A549 (cell line): Measurements from ENCODE around the gene ELOVL5.

ENCODE experiments used
- CTCF ChIP-seq: fragments of >200 bp; sonication (Bioruptor Twin); formaldehyde crosslinking; IDR thresholded peaks from 3 replicates; pipeline ENCODE4 v1.5.1; 2016
- HMGXB4 ChIP-seq: fragments of 250-450 bp; sonication (Bioruptor Pico); IDR thresholded peaks from 2 replicates; pipeline ENCODE4 v1.5.0; 2021; ENCODE audit warnings: mild to moderate bottlenecking, moderate library complexity, borderline replicate concordance
- HOXA7 ChIP-seq: fragments of 250-450 bp; sonication (Bioruptor Pico); IDR thresholded peaks from 2 replicates; pipeline ENCODE4 v1.5.0; 2020; ENCODE audit warnings: mild to moderate bottlenecking, moderate library complexity
- PBX3 ChIP-seq: IDR thresholded peaks from 2 replicates; pipeline ENCODE4 v1.6.1; 2012
- RAD21 ChIP-seq, 2 experiments: fragments of >200 bp in 1 of 2; sonication (Bioruptor Twin) in 1 of 2; formaldehyde crosslinking in 1 of 2; IDR thresholded peaks in 1 of 2; conservative IDR thresholded peaks in 1 of 2; 2 replicates in 1 of 2; 3 replicates in 1 of 2; pipeline ENCODE4 v1.6.1; 2012 to 2018; ENCODE audit warnings: inconsistent platforms in 1 of 2
- RCOR1 ChIP-seq: fragments of 150-350 bp; IDR thresholded peaks from 2 replicates; pipeline ENCODE4 v1.6.1; 2014; ENCODE audit warnings: antibody characterized with exemption, low read length, low read depth
- RFX5 ChIP-seq: fragments of 450-650 bp; IDR thresholded peaks from 2 replicates; pipeline ENCODE4 v1.7.1; 2014; ENCODE audit warnings: antibody characterized with exemption, mild to moderate bottlenecking, moderate library complexity
- ZFP36 ChIP-seq: fragments of 450-650 bp; IDR thresholded peaks from 2 replicates; pipeline ENCODE4 v1.6.1; 2014; ENCODE audit warnings: borderline replicate concordance; ENCODE audit not compliant: partially characterized antibody

GRCh38 chr6:53310771-53311585 is 37.8 kb downstream of the ELOVL5 start:
- TF ChIP-seq CTCF: no peak
- TF ChIP-seq RCOR1: no peak
- TF ChIP-seq RFX5: no peak
- TF ChIP-seq RAD21 (conservative IDR thresholded peaks at IDR 0.05 in 1 of 2, IDR thresholded peaks at IDR 0.05 in 1 of 2): no peak
- TF ChIP-seq ZFP36: no peak
- TF ChIP-seq HOXA7 (CRISPR knock-in tag): no peak
- TF ChIP-seq PBX3: no peak
- no peak for TF ChIP-seq HMGXB4 (CRISPR knock-in tag)
